Subcutaneous adipose tissue (tissue), 4 donors: ENCODE data around the gene DUSP28. TPM values are rescaled to one million over a fixed set of nuclear protein-coding genes. Genes with fewer than 3 reads are reported as not detected.

Experiments
- total RNA-seq, 4 donors: library from RNA; depleted of rRNA; stranded (reverse); fragments of >200 nt; gene quantifications; one replicate each; pipeline ENCODE4 v1.1.0, GENCODE V29; 2016
- TF ChIP-seq, protein P1 (sequence below): fragments of 450-650 bp; IDR thresholded peaks from one replicate; pipeline ENCODE4 v1.5.1; 2016; ENCODE audit warnings: low read depth, mild to moderate bottlenecking, control low read depth, antibody characterized with exemption, moderate library complexity

DUSP28 gene
- total RNA-seq, 4 donors from 2014 or later: 2.8 to 7.2 (median 4.8) TPM

DNA sequence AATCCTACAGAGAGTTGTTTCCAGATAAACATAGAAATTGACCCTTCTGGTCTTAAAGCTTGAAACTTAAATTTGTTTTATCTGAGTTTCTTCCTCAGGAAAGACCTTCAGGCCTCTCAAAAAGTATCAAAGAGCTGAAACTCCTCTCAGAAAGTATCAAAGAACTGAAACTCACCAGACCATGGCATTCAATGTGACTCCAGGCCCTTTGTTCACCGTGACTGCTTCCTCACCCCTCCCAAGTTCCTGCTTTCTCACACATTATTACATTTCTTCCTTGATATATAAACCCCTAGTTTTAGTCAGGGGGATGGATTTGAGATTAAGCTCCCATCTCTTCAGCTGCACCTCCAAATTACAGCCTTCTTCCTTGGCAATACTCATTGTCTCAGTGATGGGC, 8.3 kb upstream of the DUSP28 start:
- TF ChIP-seq, protein P1, sequence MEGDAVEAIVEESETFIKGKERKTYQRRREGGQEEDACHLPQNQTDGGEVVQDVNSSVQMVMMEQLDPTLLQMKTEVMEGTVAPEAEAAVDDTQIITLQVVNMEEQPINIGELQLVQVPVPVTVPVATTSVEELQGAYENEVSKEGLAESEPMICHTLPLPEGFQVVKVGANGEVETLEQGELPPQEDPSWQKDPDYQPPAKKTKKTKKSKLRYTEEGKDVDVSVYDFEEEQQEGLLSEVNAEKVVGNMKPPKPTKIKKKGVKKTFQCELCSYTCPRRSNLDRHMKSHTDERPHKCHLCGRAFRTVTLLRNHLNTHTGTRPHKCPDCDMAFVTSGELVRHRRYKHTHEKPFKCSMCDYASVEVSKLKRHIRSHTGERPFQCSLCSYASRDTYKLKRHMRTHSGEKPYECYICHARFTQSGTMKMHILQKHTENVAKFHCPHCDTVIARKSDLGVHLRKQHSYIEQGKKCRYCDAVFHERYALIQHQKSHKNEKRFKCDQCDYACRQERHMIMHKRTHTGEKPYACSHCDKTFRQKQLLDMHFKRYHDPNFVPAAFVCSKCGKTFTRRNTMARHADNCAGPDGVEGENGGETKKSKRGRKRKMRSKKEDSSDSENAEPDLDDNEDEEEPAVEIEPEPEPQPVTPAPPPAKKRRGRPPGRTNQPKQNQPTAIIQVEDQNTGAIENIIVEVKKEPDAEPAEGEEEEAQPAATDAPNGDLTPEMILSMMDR: no peak

DNA sequence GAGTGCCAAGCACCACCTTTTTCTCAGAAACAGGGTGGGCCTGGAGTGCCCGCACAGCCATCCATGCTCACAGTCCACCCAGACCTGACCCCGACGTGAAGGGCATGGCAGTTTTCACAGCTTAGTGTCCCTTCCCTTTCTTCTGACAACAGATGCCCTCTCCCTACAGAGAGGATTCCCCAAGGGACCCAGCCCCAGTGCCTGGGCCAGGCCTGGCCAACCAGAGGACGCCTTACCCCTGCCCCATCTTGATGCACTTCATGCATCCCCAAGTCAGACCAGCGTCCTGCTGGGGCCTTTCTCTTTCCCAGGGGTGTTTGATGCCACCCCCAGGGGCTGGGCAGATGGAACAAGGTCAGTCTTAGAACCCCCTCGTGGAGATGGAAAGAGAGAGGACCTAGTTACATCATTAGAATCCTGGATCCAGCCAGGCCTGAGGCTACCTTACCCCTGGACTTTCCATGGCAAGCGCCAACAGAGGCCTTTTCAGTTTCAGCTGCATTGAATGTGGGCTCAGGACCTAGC, 6.1 kb upstream of the DUSP28 start:
- TF ChIP-seq, protein P1: no peak

DNA sequence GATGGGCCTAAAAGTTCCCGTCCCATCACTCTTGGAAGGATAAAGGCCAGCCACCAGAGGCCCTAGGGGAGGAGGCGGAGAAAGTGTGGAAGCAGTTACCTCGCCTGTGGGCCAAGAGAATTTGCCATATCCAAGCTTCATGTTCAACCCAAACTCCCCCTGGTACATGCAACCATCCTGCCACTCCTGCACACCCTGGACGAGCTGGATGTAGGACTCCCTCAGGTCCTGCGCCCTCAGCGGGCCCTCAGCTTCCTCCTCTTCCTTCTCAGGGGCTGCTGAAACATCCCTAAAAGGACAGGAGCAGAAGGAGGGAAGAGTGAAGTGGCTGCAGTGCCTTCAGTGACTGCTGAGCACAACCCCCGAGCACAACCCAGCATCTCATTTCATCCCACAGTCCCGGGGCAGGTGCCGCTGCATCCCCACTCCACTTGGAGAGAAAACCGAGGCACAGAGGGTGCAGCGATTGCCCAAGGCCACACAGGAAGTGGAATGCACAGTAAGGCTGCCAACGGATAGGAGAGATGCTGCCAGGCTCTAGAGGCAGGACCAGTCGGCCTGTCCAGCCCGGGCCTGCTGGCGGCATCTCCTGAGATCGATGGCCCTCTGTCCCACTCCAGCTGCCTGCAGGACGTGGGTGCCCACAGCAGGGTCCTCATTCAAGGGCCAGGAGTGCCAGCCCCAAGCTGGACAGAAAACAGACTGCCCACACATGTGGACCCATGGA, 5.2 kb upstream of the DUSP28 start:
- TF ChIP-seq, protein P1: no peak

DNA sequence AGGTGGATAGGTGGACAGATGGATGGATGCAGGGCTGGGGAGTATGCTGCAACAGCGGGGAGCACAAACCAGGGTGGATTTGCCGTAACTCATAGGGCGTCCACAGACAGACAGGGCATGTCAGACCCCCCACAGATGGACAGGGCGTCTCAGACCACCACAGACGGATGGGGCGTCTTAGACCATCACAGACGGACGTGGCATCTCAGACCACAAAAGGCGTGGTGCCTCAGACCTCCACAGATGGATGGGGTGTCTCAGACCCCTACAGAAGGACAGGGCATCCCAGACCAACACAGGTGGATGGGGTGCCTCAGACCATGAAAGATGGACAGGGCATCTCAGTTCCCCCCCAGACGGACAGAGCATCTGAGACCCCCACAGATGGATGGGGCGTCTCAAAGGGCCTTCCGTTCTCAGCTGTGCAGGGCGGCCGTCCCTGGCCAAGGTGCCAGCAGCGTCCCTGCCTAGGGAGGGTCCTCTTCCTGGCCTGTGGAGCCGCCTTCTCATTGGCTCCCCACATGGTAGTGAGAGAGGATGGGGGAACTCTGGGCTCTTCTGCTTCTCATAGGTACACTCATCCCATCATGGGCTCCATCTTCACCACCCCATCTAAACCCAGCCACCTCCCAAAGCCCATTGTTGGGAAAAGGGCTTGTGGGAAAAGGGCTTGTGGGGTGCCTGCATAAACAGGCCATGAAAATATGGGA, 4.5 kb upstream of the DUSP28 start:
- TF ChIP-seq, protein P1: no peak

DNA sequence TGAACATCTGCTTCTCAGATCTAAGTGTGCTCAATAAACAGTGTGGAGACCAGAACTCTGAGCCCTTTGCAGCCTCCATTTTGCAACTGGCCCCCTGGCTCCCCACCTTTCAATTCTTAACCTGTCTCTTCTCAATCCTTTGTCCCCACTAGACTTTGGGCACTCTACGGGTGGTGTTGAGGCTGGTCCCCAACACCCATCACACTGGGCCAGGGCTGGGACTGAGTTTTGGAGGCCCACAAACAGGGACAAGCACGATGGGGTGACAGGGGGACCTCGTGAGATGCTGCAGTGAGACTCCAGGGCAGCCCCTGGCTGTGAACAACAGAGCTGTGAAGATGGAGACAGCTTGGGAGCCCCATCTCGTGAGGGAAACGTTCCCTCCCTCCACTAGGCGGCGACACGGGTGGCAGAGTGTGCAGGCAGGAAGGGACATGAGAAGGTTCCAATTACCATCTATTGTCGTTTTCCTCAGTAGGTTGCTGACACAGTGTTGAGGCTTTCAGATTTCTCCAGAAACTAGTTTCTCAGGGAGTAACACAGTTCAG, 3.5 kb upstream of the DUSP28 start:
- TF ChIP-seq, protein P1: no peak

DNA sequence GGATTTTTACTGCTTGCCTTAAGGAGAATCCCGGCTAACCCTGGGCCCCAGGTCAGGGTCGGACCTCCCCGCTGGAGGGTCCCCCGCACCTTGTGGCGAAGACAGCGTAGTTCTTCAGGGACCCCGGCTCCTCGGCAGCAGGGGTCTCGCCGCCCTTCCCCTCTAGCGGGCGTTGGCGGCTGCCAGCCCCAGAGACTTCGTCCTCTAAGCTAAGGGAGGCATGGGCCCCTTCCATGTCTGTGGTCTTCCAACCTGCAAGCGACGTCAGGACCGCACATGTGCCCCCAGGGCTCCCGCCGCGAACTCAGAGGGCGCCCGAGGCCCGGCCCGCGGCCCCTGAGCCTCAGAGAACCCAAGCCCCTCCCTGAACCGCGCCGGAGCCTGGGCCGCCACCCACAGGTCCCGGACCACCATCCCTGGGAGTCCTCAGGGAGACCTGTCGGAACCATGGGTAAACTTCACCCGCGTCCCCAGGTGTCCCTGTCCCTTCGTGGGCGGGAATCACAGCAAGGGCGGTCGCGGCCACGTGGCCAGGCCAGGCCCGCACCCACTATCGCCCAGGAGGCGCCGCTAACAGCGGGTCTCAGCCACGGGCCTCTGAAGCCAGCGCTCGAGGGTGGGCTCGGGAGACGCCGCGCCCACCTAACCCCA, 2.9 kb upstream of the DUSP28 start:
- TF ChIP-seq, protein P1: no peak

DNA sequence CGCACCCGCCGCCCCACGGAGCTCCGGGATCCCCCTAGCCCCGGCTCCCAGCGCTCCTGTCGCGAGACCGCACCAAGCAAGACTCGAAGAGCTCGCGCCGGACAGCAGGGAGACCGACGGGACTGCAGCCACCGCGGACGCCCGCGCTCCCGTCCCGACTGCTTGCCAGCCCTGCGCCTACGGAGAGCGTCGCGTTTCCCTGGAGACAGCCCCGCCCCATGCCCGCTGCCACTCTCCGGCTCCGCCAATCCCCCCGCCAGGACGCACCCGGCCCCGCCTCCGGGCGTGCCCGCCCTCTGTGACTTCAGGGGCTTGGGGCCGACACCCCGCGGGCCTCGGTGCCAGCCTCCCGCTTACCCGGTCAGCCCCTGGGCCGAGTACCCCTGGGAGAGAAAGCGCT, 2.3 kb upstream of the DUSP28 start, which contains the start of gene ANKMY1:
TSS of gene ANKMY1 (minus strand) at position 181 of the 400 bp plus-strand sequence. CDS start 653 bp downstream, outside the sequence.
- TF ChIP-seq, protein P1: no peak
